ENCODE results near the gene DGCR2.

GRCh38 chr22:19128009-19128401 lies 5.8 kb upstream of the DGCR2 start:
- TF ChIP-seq ZNF274 (IDR thresholded peaks at IDR 0.05; ENCODE audit: low read depth, low read length): no peak
- no peak for TF ChIP-seq YY1 (IDR thresholded peaks at IDR 0.05; ENCODE audit: insufficient read depth, insufficient read length)
- no peak for TF ChIP-seq SUZ12 (IDR thresholded peaks at IDR 0.05; ENCODE audit: extremely low read depth, insufficient read depth, insufficient read length)
